GM23248 (cell line): ENCODE data around the gene ZNF716.

ENCODE experiments used
- EZH2 ChIP-seq: fragments of 200-600 bp; sonication (generic); IDR thresholded peaks from 2 replicates; pipeline ENCODE4 v1.6.1; 2018; ENCODE audit warnings: antibody characterized with exemption, mild to moderate bottlenecking; ENCODE audit not compliant: insufficient read depth, poor library complexity, severe bottlenecking
- EZH2phosphoT487 ChIP-seq: fragments of 200-600 bp; sonication (generic); IDR thresholded peaks from 2 replicates; pipeline ENCODE4 v1.6.1; 2018; ENCODE audit warnings: antibody characterized with exemption, moderate library complexity, mild to moderate bottlenecking, low read depth; ENCODE audit not compliant: insufficient read depth

DNA sequence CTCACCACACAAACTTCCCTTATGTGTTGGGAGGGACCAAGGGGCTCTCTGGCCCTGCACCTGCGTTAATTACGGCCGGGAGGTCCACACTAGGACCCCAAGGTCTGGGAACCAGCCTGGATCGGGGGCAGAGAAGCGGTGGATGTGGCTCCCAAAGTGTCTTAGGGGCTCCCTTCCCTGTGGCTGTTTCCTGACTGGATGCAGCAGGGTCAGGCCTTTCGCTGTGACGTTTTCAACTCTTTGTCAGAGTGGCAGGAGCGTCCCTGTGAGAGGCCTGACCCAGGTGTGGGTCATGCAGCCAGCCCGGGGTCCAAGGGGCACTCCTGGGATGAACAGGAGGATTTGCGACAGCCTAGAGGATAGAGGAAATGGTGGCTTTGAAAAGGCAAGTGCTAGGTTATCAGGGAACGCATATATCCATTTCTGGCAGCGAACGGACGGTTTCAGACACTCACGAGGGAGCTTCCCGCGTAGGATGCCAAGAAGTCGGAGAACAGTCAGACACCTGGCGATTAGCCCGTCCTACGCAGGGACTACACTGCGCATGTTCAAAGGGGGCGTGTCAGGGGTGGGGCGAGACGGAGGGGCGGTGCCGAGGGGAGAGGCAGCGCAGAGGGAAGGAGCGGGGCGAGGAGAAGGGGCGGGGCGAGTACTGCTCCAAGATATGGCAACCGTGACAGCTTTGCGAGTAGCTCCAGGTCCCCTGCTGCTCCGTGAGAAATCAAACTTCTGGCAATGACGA is 46.2 kb upstream of the ZNF716 start:
- TF ChIP-seq EZH2phosphoT487 (no peak), EZH2 (no peak)
